T-helper 1 cell treated with Interleukin-12 subunit alpha and Interleukin-12 subunit beta and Interleukin-4 antibody, amounts not matched to agents 30 μg/mL and 1 μg/mL, for 36 hours (primary cell): ENCODE data around the gene CACNA2D3.
"Not testable (repeated sequence)": the region's sequence is repeated elsewhere in the genome, so short reads cannot be mapped to it uniquely, and the experiment has no call there.

ENCODE experiments used
- H3K27ac Mint-ChIP-seq: one replicate; pipeline ENCODE4 v1.8.0; 2021; ENCODE audit warnings: mild to moderate bottlenecking, mixed read lengths
- H3K27me3 Mint-ChIP-seq: one replicate; pipeline ENCODE4 v1.8.0; 2021; ENCODE audit warnings: low read depth, mixed read lengths
- H3K36me3 Mint-ChIP-seq: one replicate; pipeline ENCODE4 v1.8.0; 2021; ENCODE audit warnings: low read depth, mixed read lengths
- H3K4me1 Mint-ChIP-seq: one replicate; pipeline ENCODE4 v1.8.0; 2021; ENCODE audit warnings: low read depth, mixed read lengths
- H3K4me3 Mint-ChIP-seq: one replicate; pipeline ENCODE4 v1.8.0; 2021; ENCODE audit warnings: mild to moderate bottlenecking, moderate library complexity, mixed read lengths
- H3K9me3 Mint-ChIP-seq: one replicate; pipeline ENCODE4 v1.8.0; 2021; ENCODE audit warnings: mixed read lengths

CACNA2D3 gene

DNA sequence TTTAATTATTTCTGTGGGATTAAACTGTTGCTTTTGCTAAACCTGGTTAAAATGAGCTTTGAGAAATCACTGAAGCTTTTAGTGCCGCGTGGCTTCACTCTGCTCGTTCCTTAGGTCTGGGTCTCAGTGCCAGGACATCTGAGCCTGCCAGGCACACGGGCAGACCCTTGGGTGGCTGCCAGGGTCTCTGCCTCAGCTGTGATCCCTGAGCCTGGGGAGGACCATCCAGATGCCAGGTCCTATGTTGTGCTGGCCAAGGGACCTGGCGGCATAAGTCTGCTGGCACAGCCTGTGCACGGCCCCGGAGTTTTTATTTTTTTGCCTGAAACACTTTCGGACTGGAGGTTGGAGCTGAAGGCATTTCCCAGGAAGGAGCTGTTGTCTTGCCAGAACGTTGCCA lies 477.4 kb downstream of the CACNA2D3 start:
- no peaks in the 10 kb centered on the region for H3K36me3 Mint-ChIP-seq
- H3K27me3 Mint-ChIP-seq: no peaks in the 10 kb centered on the region
- H3K4me3 Mint-ChIP-seq: no peak overlapping the region
- H3K27ac Mint-ChIP-seq: no peak overlapping the region
- H3K9me3 Mint-ChIP-seq: no peaks in the 10 kb centered on the region
- no peaks in the 10 kb centered on the region for H3K4me1 Mint-ChIP-seq

DNA sequence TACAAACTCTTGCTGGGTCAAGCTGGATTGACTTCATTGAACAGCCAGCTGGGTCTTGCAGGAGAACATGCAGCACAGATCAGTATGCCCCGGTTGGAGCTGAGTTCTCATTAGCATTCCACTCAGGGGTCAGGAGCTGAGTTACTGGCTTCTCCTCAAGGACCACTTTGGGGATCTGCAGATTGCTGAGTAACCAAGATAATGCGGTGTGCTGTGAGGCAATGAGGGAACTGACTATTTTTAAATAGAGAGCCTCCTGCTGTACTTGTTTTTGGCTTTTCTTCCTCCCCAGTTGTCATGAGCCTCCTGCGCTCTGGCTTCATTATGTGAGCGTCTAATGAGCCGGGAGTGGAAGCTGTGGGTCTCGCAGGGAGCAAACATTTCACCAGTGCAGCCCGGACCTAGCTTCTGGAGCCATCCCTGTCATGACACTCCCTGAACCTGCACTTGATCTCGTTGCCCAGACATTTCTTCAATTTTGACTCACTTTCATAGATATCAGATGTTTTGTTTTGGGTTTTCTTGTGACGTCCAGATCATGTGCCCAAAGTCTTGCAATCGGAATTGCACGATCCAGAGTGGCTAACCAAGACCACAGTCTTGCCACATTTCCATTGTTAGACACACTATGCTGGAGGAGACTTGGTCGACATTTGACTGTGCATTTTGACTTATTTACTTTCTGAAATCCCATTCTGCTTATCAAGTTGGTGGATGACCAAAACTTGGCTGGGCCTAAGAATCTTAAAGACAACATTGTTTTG lies 478.3 kb downstream of the CACNA2D3 start:
- H3K4me3 Mint-ChIP-seq: no peak overlapping the region
- no peaks in the 10 kb centered on the region for H3K9me3 Mint-ChIP-seq
- H3K36me3 Mint-ChIP-seq: no peaks in the 10 kb centered on the region
- H3K27ac Mint-ChIP-seq: no peak overlapping the region
- H3K4me1 Mint-ChIP-seq: no peaks in the 10 kb centered on the region
- H3K27me3 Mint-ChIP-seq: no peaks in the 10 kb centered on the region

DNA sequence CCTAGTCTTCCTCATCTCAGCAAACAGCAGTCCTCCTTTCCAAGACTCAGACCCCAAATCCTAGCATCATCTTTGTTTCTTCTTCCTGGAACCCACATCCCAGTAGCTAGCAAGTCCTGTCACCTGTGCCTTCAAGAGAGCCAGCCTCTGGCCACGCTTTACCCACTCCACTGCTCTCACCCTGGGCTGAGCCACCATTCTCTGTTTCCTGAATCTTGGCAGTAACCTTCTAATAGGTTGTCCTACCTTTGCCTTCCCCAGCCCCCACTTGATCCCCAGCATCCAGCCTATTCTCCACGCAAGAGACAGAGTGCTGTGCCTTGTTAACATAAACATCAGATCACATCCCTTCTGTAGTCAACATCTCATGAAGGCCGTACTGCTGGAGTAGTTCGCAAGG lies 482.1 kb downstream of the CACNA2D3 start:
- H3K27me3 Mint-ChIP-seq: no peaks in the 10 kb centered on the region
- no peaks in the 10 kb centered on the region for H3K36me3 Mint-ChIP-seq
- no peak overlapping the region for H3K4me3 Mint-ChIP-seq
- H3K4me1 Mint-ChIP-seq: no peaks in the 10 kb centered on the region
- H3K27ac Mint-ChIP-seq: no peak overlapping the region
- no peaks in the 10 kb centered on the region for H3K9me3 Mint-ChIP-seq

DNA sequence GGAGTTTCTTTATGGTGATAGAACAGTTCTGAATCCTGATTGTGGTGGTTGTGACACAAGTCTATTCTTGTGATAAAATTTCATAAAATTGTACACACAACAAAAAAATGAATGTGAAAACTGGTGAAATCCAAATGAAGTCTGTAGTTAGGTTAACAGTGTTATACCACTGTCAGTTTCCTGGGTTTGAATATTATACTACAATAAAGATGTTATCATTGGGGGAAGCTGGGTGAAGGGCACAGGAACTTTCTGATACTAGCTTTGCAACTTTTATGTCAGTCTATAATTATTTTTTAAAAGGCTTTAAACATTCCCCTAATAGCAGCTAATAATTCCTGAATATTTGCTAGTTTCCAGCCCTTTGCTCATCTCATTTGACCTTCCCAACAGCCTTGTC lies 485.7 kb downstream of the CACNA2D3 start:
- Mint-ChIP-seq H3K27me3 (no peaks in the 10 kb centered on the region), H3K9me3 (peaks cover 6% of the 10 kb centered on the region), H3K4me3 (no peak overlapping the region), H3K36me3 (no peaks in the 10 kb centered on the region), H3K4me1 (no peaks in the 10 kb centered on the region), H3K27ac (no peak overlapping the region)

DNA sequence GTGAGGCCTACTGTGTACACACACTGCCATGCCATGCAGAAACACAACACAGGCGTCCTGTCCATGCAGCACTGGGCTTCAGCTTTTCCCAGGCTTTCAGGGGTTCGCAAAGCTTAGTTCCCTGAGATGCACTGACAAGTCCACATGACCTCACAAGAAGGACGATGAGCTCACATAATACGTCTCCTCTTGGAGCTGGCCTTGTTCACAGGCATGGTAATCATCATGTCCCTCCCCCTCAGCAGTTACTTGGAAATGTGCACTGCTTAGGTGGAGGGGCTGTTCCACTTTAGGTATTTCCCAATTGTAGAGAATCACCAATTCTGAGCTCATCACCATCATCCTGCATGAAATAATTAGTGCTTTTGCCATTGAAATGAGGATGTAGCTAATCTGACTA lies 496.7 kb downstream of the CACNA2D3 start:
- Mint-ChIP-seq H3K27ac (no peak overlapping the region), H3K36me3 (no peaks in the 10 kb centered on the region), H3K4me3 (no peak overlapping the region), H3K4me1 (no peaks in the 10 kb centered on the region), H3K27me3 (no peaks in the 10 kb centered on the region), H3K9me3 (no peaks in the 10 kb centered on the region)

DNA sequence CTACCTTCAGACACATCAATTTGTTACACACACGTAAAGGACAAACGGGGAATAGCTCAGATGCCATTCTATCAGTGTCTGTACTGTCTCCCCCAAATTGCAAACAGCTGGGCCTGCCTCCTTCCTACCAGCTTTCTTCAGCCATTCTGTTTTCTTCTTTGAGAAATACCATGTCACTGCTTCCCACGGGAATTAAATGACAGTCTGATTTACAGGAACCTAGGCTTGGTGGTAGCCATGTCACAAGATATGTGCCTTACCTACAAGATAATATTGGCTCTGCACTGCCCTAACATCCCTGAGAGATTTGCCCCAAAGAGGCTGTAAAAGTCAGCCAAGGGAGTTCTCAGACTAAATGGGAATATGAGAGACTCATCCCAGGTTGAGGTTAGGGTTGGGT lies 497.2 kb downstream of the CACNA2D3 start:
- Mint-ChIP-seq H3K27me3 (no peaks in the 10 kb centered on the region), H3K4me3 (no peak overlapping the region), H3K36me3 (no peaks in the 10 kb centered on the region), H3K4me1 (no peaks in the 10 kb centered on the region), H3K9me3 (no peaks in the 10 kb centered on the region), H3K27ac (no peak overlapping the region)

DNA sequence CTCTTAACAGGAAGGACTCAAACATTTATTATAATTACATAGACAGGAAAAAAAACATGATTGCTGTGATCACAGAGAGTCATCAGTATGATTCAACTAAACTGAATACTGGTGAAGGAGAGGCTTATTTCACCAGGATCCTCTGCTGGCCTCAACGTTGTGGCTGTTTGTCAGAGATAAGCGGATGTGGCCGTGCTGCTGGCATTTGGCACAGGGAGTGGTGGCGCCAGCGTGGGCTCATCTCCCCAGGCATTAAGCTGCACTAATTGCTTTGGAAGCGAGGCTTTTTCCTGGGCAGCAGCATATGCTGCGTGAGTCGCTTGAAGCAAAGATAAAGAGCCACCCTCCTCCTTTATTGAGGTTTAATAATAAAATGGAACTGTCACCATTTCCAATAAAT lies 498.8 kb downstream of the CACNA2D3 start:
- H3K4me3 Mint-ChIP-seq: no peak overlapping the region
- H3K27me3 Mint-ChIP-seq: no peaks in the 10 kb centered on the region
- H3K9me3 Mint-ChIP-seq: peaks cover 4% of the 10 kb centered on the region
- no peaks in the 10 kb centered on the region for H3K36me3 Mint-ChIP-seq
- H3K27ac Mint-ChIP-seq: no peak overlapping the region
- H3K4me1 Mint-ChIP-seq: no peaks in the 10 kb centered on the region

DNA sequence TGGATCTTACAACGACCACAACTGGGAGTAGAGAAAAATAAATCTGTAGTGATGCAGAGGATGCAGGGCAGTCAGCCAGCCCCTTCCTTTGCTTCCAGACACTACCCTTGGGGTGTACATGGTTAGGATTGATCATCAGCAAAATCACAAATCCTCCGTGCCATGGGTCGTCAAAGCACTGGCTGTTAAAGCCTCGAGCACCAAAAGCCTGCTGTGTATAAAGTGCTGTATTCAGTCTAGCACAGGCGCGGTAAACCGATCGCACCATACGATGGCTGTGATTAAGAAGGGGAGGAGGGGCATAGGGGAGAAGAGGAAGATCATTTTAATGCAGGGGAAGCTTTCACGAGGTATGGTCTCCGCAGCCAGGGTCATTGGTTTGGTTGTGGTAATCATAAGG lies 500.3 kb downstream of the CACNA2D3 start:
- Mint-ChIP-seq H3K4me3 (no peak overlapping the region), H3K27ac (no peak overlapping the region), H3K36me3 (no peaks in the 10 kb centered on the region), H3K27me3 (no peaks in the 10 kb centered on the region), H3K4me1 (no peaks in the 10 kb centered on the region), H3K9me3 (peaks cover 11% of the 10 kb centered on the region)

DNA sequence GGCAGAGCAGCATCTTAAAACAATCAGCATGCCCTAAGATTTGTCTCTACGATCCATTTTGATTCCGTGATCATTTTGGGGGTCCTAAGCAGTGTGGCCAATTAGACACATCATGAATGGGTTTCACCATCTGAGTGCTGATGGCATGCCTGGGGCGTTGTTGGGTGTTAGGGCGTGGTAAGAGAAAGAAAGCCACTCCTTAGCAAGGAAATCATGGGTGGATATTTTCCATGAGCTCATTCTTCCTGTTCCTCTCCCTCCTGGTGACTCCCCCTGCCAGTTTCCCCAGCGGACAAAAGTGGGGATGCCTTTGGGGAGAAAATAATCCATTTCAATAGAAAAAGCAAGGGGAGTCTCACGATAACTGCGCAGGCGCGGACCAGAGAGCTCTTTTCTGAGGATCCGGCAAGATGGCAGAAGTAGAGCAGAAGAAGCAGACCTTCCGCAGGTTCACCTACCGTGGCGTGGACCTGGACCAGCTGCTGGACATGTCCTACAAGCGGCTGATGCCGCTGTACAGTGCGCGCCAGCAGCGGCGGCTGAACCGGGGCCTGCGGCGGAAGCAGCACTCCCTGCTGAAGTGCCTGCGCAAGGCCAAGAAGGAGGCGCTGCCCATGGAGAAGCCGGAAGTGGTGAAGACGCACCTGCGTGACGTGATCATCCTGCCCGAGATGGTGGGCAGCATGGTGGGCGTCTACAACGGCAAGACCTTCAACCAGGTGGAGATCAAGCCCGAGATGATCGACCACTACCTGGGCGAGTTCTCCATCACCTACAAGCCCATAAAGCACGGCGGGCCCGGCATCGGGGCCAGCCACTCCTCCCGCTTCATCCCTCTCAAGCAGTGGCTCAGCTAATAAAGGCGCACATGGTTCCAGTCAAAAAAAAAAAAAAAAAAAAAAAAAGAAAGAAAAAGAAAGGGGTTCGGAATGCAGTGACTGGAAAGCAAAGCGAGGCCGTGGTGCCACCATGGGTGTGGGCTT lies 503.7 kb downstream of the CACNA2D3 start:
- H3K27ac Mint-ChIP-seq: no peak overlapping the region
- H3K4me1 Mint-ChIP-seq: no peaks in the 10 kb centered on the region
- H3K9me3 Mint-ChIP-seq: peaks cover 11% of the 10 kb centered on the region
- H3K36me3 Mint-ChIP-seq: no peaks in the 10 kb centered on the region
- H3K4me3 Mint-ChIP-seq: no peak overlapping the region
- H3K27me3 Mint-ChIP-seq: no peaks in the 10 kb centered on the region

DNA sequence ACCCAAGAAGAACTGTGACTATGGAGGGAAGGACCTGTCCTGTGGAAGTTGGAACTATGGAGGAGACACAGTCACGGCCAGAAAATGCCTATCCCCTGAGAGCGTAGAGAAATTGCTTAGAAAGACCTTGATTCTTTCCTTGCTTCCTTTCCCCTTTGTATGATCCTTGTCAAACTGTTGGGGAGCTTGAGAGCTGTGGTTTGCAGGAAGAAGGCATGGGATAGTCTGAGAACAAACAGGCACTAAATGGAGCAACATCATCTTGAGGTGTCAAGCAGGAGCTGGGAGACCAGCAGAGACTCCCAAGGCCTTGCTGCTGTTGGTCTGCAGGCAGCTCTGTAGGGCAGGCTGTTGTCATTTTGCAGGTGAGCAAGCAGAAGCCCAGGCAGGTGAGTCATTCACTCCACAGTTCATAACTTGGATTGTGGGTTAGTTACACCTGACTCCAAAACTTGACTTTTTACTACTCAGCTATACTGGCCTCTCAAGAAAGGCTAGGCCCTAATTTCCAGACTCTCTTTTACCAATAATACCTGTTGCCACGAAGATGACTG lies 506.6 kb downstream of the CACNA2D3 start:
- Mint-ChIP-seq H3K4me3 (no peak overlapping the region), H3K9me3 (peaks cover 11% of the 10 kb centered on the region), H3K4me1 (no peaks in the 10 kb centered on the region), H3K27me3 (no peaks in the 10 kb centered on the region), H3K36me3 (no peaks in the 10 kb centered on the region), H3K27ac (no peak overlapping the region)

DNA sequence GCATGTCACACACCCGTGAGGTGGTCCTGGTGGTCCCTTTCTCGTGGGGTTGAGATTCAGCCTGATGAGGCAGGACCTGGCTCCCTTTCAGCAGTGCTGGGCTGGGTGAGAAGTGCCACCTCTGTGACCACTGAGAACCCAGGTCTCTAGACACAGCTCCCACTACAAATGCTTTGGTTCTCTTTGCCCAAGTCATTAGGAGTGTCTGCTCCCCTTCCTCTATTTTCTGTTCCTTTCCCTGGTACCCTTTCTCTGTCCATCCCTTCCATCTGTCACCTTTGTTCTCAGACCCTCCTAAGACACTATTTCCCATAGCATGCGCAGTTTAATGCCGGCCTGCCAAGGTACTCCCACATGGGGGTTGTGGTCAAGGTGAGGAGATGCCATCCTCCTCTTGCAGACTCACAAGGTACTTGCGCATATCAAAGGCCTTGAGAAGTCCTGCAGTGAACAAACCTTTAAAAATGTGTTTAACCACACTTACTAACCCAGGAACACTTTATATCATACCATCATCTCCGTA lies 507.8 kb downstream of the CACNA2D3 start:
- H3K4me3 Mint-ChIP-seq: no peak overlapping the region
- peaks cover 9% of the 10 kb centered on the region for H3K9me3 Mint-ChIP-seq
- no peaks in the 10 kb centered on the region for H3K4me1 Mint-ChIP-seq
- H3K27ac Mint-ChIP-seq: no peak overlapping the region
- H3K36me3 Mint-ChIP-seq: no peaks in the 10 kb centered on the region
- no peaks in the 10 kb centered on the region for H3K27me3 Mint-ChIP-seq

DNA sequence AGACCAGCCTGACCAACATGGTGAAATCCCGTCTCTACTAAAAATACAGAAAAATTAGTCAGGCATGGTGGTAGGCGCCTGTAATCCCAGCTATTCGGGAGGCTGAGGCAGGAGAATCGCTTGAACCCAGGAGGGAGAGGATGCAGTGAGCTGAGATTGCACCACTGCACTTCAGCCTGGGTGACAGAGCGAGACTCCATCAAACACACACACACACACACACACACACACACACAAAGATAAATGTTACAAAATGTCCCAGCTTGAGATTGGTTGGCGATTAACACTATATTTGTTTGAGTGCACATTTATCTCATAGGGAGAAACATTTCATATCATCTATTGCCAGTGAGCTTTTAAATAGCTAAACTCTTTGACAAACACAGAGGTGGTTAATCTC lies 508.6 kb downstream of the CACNA2D3 start:
- H3K27me3 Mint-ChIP-seq, H3K9me3 Mint-ChIP-seq, H3K4me3 Mint-ChIP-seq, H3K27ac Mint-ChIP-seq, H3K4me1 Mint-ChIP-seq, H3K36me3 Mint-ChIP-seq: not testable (repeated sequence)

DNA sequence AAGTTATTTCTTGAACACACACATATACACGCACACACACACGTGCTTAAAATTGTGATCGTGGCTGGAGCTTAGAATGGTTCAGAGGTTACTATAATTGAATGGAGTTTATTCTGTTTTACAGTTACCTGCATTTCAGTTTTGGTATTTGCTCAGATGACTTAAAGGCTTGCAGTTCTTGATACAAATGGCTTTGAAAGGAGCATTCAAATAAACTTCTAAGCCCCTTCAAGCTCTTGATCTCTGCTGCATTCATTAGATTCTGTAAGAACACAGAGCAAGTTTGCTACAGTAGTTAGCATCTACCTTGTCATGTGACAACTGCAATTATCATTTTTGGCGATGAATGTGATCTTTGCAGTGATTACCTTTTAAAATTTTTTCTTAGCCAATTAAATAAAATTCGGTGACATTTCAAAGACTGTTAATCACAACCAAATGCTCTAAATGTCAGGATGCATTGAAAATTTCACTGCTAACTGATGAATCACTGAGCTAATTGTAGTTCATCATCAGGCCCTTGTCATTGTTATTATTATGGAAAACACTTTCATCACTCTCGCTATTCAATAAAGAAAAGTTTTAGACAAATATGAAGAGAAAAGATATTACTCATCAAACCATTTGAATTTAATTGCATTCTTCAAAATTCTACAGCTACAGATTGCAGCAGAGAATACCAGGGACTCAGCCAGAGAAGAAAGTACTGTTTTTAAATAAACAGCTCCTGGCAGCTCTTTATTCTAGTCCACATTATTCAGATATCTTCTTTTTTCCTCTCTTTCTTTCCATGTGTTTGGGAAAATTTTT lies 509.4 kb downstream of the CACNA2D3 start:
- Mint-ChIP-seq H3K4me3 (no peak overlapping the region), H3K9me3 (peaks cover 6% of the 10 kb centered on the region), H3K27me3 (no peaks in the 10 kb centered on the region), H3K4me1 (no peaks in the 10 kb centered on the region), H3K27ac (no peak overlapping the region), H3K36me3 (no peaks in the 10 kb centered on the region)

DNA sequence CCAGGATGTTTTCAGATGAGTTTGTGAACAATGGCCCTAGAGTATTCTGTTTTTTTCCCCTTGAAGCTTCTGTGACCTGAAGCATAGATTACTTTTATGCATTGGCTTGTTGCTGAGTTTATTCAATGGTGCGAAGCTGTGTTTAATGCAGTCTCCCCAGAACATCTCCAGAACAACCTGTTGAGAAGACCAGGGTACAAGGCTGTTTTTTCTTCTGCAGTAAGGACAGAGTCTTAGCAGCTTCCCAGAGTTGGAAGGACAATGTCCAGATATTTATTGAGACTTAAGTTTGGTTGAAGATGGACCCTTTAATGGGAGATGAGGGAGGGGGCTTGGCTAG lies 509.9 kb downstream of the CACNA2D3 start:
- Mint-ChIP-seq H3K4me1 (no peaks in the 10 kb centered on the region), H3K36me3 (no peaks in the 10 kb centered on the region), H3K27ac (no peak overlapping the region), H3K9me3 (peaks cover 3% of the 10 kb centered on the region), H3K27me3 (no peaks in the 10 kb centered on the region), H3K4me3 (no peak overlapping the region)
